WTC11 (cell line): ENCODE data around the gene ITCH. TPM values are rescaled to one million over a fixed set of nuclear protein-coding genes. Genes with fewer than 3 reads are reported as not detected.

Experiments used
- ATAC-seq: fragments of 200-7000 bp; cut with Tn5 transposase; 2 replicates; pipeline ENCODE4 v1.10.0; 2021; ENCODE audit warnings: mild to moderate bottlenecking, moderate library complexity
- CTCF ChIA-PET: fragments of 300-600 bp; sonication (Branson Sonifier 250); formaldehyde crosslinking; loops from one replicate; lab custom pipeline; 2021; ENCODE audit warnings: antibody characterized with exemption; lab: Charles Lee
- POLR2A ChIA-PET: fragments of 350-600 bp; sonication (Branson Sonifier 250); formaldehyde crosslinking; loops from one replicate; lab custom pipeline; 2021; ENCODE audit warnings: antibody characterized with exemption; lab: Charles Lee
- DNase-seq: peaks from one replicate; pipeline ENCODE4 v3.0.0; 2021; ENCODE audit warnings: low spot score
- H3K27ac Mint-ChIP-seq: 2 replicates; pipeline ENCODE4 v1.8.0; 2021; ENCODE audit warnings: mixed read lengths
- H3K27me3 Mint-ChIP-seq: 2 replicates; pipeline ENCODE4 v1.8.0; 2021; ENCODE audit warnings: low read depth, mild to moderate bottlenecking, moderate library complexity, mixed read lengths
- H3K36me3 Mint-ChIP-seq: 2 replicates; pipeline ENCODE4 v1.8.0; 2021; ENCODE audit warnings: mixed read lengths
- H3K4me1 Mint-ChIP-seq: 2 replicates; pipeline ENCODE4 v1.8.0; 2022; ENCODE audit warnings: mixed read lengths
- H3K4me3 Mint-ChIP-seq: 2 replicates; pipeline ENCODE4 v1.8.0; 2021; ENCODE audit warnings: mild to moderate bottlenecking, moderate library complexity, mixed read lengths
- H3K9me3 Mint-ChIP-seq: 2 replicates; pipeline ENCODE4 v1.8.0; 2021; ENCODE audit warnings: mixed read lengths
- ATF1 ChIP-seq: sonication (generic); formaldehyde crosslinking; IDR thresholded peaks from 2 replicates; pipeline ENCODE4 v1.8.1; 2023; ENCODE audit warnings: mild to moderate bottlenecking, moderate library complexity, missing genetic modification reagents
- CREM ChIP-seq: sonication (generic); formaldehyde crosslinking; IDR thresholded peaks from 2 replicates; pipeline ENCODE4 v1.8.1; 2022; ENCODE audit warnings: mild to moderate bottlenecking, missing genetic modification reagents, moderate library complexity
- E2F5 ChIP-seq: sonication (generic); formaldehyde crosslinking; IDR thresholded peaks from 2 replicates; pipeline ENCODE4 v1.8.1; 2022; ENCODE audit warnings: mild to moderate bottlenecking, moderate library complexity, missing genetic modification reagents
- ESRRA ChIP-seq: sonication (generic); formaldehyde crosslinking; IDR thresholded peaks from 2 replicates; pipeline ENCODE4 v1.8.1; 2022; ENCODE audit warnings: mild to moderate bottlenecking, missing genetic modification reagents, borderline replicate concordance
- GABPB1 ChIP-seq: sonication (generic); formaldehyde crosslinking; IDR thresholded peaks from 2 replicates; pipeline ENCODE4 v1.8.1; 2023; ENCODE audit warnings: mild to moderate bottlenecking, missing genetic modification reagents
- GTF2I ChIP-seq: fragments of 250-450 bp; sonication (Bioruptor Pico); conservative IDR thresholded peaks from 2 replicates; pipeline ENCODE4 v1.4.0; 2021; ENCODE audit warnings: mild to moderate bottlenecking
- HMGXB4 ChIP-seq: sonication (generic); formaldehyde crosslinking; IDR thresholded peaks from 2 replicates; pipeline ENCODE4 v1.8.1; 2023; ENCODE audit warnings: mild to moderate bottlenecking, moderate library complexity, missing genetic modification reagents
- JUN ChIP-seq: sonication (generic); formaldehyde crosslinking; IDR thresholded peaks from 2 replicates; pipeline ENCODE4 v1.8.0; 2023; ENCODE audit warnings: mild to moderate bottlenecking, missing genetic modification reagents
- NFE2L1 ChIP-seq: sonication (generic); formaldehyde crosslinking; IDR thresholded peaks from 2 replicates; pipeline ENCODE4 v1.8.1; 2023; ENCODE audit warnings: missing genetic modification reagents
- PRRX2 ChIP-seq: fragments of 250-450 bp; sonication (Bioruptor Pico); IDR thresholded peaks from 2 replicates; pipeline ENCODE4 v1.8.0; 2021; ENCODE audit warnings: mild to moderate bottlenecking
- TP53 ChIP-seq: sonication (generic); formaldehyde crosslinking; IDR thresholded peaks from 2 replicates; pipeline ENCODE4 v1.8.1; 2023; ENCODE audit warnings: mild to moderate bottlenecking, missing genetic modification reagents
- ZBTB21 ChIP-seq: sonication (generic); formaldehyde crosslinking; IDR thresholded peaks from 2 replicates; pipeline ENCODE4 v1.8.1; 2023; ENCODE audit warnings: mild to moderate bottlenecking, missing genetic modification reagents, borderline replicate concordance
- ZNF121 ChIP-seq: sonication (generic); formaldehyde crosslinking; IDR thresholded peaks from 2 replicates; pipeline ENCODE4 v1.8.0; 2023; ENCODE audit warnings: missing genetic modification reagents
- ZNF138 ChIP-seq: sonication (generic); formaldehyde crosslinking; conservative IDR thresholded peaks from 2 replicates; pipeline ENCODE4 v1.8.1; 2022; ENCODE audit warnings: mild to moderate bottlenecking, moderate library complexity, missing genetic modification reagents
- ZNF416 ChIP-seq: fragments of 250-450 bp; sonication (Bioruptor Pico); IDR thresholded peaks from 2 replicates; pipeline ENCODE4 v1.9.0; 2021; ENCODE audit warnings: mild to moderate bottlenecking, inconsistent platforms
- total RNA-seq: library from RNA; stranded (reverse); gene quantifications from 3 replicates; pipeline ENCODE4 v1.2.3, GENCODE V29; 2021
- TF ChIP-seq, protein P1 (sequence below): sonication (generic); formaldehyde crosslinking; IDR thresholded peaks from 2 replicates; pipeline ENCODE4 v1.8.1; 2022; ENCODE audit warnings: missing genetic modification reagents, borderline replicate concordance
- TF ChIP-seq, protein P2 (sequence below): sonication (generic); formaldehyde crosslinking; conservative IDR thresholded peaks from 2 replicates; pipeline ENCODE4 v1.8.1; 2023; ENCODE audit warnings: mild to moderate bottlenecking, low read depth, missing genetic modification reagents, moderate library complexity
- TF ChIP-seq, protein P3 (sequence below): sonication (generic); formaldehyde crosslinking; IDR thresholded peaks from 2 replicates; pipeline ENCODE4 v1.8.0; 2023; ENCODE audit warnings: mild to moderate bottlenecking, missing genetic modification reagents
- TF ChIP-seq, protein P4 (sequence below): sonication (generic); formaldehyde crosslinking; IDR thresholded peaks from 2 replicates; pipeline ENCODE4 v1.8.1; 2023; ENCODE audit warnings: mild to moderate bottlenecking, missing genetic modification reagents, borderline replicate concordance

Gene ITCH
- total RNA-seq, 1 experiment from 2014 or later, result 35.8 TPM

GRCh38 chr20:34515484-34516246 lies 152.6 kb downstream of the ITCH start (continued):
- peak; percentile 31; the same call in 1 of the 2 replicates for TF ChIP-seq NFE2L1 (CRISPR knock-in tag)

- no peaks in the 10 kb centered on the region for H3K27me3 Mint-ChIP-seq
- H3K4me1 Mint-ChIP-seq, result peaks cover 20% of the 10 kb centered on the region
- peak within 1 kb of the TSS; percentile 98 for H3K27ac Mint-ChIP-seq
- ATAC-seq (peak; percentile 85), DNase-seq (peak; percentile 98)
- H3K36me3 Mint-ChIP-seq, result no peaks in the 10 kb centered on the region
- H3K9me3 Mint-ChIP-seq, result no peaks in the 10 kb centered on the region
- POLR2A ChIA-PET, result interaction anchor here (0.7 to 1.4 kb wide), 7 partner anchors 10 to 214 kb away, joined by 3 to 12 read pairs (median 4); partner anchors contain the start of genes AHCY and ITCH
- peak within 1 kb of the TSS; percentile 97 for H3K4me3 Mint-ChIP-seq
- CTCF ChIA-PET, result interaction anchor here (0.6 to 4.2 kb wide), 14 partner anchors 9 to 326 kb away, joined by 3 to 60 read pairs (median 5); partner anchors contain the start of genes AHCY and ITCH
- TF ChIP-seq, protein P1, sequence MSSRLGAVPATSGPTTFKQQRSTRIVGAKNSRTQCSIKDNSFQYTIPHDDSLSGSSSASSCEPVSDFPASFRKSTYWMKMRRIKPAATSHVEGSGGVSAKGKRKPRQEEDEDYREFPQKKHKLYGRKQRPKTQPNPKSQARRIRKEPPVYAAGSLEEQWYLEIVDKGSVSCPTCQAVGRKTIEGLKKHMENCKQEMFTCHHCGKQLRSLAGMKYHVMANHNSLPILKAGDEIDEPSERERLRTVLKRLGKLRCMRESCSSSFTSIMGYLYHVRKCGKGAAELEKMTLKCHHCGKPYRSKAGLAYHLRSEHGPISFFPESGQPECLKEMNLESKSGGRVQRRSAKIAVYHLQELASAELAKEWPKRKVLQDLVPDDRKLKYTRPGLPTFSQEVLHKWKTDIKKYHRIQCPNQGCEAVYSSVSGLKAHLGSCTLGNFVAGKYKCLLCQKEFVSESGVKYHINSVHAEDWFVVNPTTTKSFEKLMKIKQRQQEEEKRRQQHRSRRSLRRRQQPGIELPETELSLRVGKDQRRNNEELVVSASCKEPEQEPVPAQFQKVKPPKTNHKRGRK (CRISPR knock-in tag), result no peak
- TF ChIP-seq GTF2I (no peak), ESRRA (CRISPR knock-in tag) (no peak), JUN (CRISPR knock-in tag) (no peak), PRRX2 (no peak), ZNF138 (CRISPR knock-in tag) (no peak), ZBTB21 (CRISPR knock-in tag) (no peak), ZNF121 (CRISPR knock-in tag) (no peak), HMGXB4 (peak; percentile 72; the same call in 1 of the 2 replicates), ZNF416 (peak; percentile 9; the same call in 1 of the 2 replicates), E2F5 (CRISPR knock-in tag) (0 out of 2 replicates have a peak, but pooled peaks have one; percentile 32), CREM (CRISPR knock-in tag) (no peak), TP53 (CRISPR knock-in tag) (no peak), ATF1 (no peak), GABPB1 (CRISPR knock-in tag) (peak; percentile 83)
- TF ChIP-seq, protein P2, sequence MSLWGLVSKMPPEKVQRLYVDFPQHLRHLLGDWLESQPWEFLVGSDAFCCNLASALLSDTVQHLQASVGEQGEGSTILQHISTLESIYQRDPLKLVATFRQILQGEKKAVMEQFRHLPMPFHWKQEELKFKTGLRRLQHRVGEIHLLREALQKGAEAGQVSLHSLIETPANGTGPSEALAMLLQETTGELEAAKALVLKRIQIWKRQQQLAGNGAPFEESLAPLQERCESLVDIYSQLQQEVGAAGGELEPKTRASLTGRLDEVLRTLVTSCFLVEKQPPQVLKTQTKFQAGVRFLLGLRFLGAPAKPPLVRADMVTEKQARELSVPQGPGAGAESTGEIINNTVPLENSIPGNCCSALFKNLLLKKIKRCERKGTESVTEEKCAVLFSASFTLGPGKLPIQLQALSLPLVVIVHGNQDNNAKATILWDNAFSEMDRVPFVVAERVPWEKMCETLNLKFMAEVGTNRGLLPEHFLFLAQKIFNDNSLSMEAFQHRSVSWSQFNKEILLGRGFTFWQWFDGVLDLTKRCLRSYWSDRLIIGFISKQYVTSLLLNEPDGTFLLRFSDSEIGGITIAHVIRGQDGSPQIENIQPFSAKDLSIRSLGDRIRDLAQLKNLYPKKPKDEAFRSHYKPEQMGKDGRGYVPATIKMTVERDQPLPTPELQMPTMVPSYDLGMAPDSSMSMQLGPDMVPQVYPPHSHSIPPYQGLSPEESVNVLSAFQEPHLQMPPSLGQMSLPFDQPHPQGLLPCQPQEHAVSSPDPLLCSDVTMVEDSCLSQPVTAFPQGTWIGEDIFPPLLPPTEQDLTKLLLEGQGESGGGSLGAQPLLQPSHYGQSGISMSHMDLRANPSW (CRISPR knock-in tag), result no peak
- TF ChIP-seq, protein P3, sequence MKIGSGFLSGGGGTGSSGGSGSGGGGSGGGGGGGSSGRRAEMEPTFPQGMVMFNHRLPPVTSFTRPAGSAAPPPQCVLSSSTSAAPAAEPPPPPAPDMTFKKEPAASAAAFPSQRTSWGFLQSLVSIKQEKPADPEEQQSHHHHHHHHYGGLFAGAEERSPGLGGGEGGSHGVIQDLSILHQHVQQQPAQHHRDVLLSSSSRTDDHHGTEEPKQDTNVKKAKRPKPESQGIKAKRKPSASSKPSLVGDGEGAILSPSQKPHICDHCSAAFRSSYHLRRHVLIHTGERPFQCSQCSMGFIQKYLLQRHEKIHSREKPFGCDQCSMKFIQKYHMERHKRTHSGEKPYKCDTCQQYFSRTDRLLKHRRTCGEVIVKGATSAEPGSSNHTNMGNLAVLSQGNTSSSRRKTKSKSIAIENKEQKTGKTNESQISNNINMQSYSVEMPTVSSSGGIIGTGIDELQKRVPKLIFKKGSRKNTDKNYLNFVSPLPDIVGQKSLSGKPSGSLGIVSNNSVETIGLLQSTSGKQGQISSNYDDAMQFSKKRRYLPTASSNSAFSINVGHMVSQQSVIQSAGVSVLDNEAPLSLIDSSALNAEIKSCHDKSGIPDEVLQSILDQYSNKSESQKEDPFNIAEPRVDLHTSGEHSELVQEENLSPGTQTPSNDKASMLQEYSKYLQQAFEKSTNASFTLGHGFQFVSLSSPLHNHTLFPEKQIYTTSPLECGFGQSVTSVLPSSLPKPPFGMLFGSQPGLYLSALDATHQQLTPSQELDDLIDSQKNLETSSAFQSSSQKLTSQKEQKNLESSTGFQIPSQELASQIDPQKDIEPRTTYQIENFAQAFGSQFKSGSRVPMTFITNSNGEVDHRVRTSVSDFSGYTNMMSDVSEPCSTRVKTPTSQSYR (CRISPR knock-in tag), result peak; percentile 52; the same call in 1 of the 2 replicates
- TF ChIP-seq, protein P4, sequence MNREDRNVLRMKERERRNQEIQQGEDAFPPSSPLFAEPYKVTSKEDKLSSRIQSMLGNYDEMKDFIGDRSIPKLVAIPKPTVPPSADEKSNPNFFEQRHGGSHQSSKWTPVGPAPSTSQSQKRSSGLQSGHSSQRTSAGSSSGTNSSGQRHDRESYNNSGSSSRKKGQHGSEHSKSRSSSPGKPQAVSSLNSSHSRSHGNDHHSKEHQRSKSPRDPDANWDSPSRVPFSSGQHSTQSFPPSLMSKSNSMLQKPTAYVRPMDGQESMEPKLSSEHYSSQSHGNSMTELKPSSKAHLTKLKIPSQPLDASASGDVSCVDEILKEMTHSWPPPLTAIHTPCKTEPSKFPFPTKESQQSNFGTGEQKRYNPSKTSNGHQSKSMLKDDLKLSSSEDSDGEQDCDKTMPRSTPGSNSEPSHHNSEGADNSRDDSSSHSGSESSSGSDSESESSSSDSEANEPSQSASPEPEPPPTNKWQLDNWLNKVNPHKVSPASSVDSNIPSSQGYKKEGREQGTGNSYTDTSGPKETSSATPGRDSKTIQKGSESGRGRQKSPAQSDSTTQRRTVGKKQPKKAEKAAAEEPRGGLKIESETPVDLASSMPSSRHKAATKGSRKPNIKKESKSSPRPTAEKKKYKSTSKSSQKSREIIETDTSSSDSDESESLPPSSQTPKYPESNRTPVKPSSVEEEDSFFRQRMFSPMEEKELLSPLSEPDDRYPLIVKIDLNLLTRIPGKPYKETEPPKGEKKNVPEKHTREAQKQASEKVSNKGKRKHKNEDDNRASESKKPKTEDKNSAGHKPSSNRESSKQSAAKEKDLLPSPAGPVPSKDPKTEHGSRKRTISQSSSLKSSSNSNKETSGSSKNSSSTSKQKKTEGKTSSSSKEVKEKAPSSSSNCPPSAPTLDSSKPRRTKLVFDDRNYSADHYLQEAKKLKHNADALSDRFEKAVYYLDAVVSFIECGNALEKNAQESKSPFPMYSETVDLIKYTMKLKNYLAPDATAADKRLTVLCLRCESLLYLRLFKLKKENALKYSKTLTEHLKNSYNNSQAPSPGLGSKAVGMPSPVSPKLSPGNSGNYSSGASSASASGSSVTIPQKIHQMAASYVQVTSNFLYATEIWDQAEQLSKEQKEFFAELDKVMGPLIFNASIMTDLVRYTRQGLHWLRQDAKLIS, result no peak
These were observed 153.4 kb downstream of the ITCH start, which contains the start of gene DYNLRB1 for GRCh38 chr20:34516247-34517113. DYNLRB1 (plus strand) TSS chr20:34516422; CDS start chr20:34516459, 37 bp downstream.
